Adrenal gland (tissue), 12 donors: ENCODE data around the gene OLR1. TPM values are rescaled to one million over a fixed set of nuclear protein-coding genes. Genes with fewer than 3 reads are reported as not detected.
A peak's percentile ranks its signal among the peaks of the same experiment; 100 is the strongest.
"Not testable (repeated sequence)": the region's sequence is repeated elsewhere in the genome, so short reads cannot be mapped to it uniquely, and the experiment has no call there.

Experiments used
- DNase-seq, 7 donors: peaks; one replicate each; pipeline ENCODE4 v3.0.0-alpha.2; 2019 to 2020
- H3K27ac ChIP-seq, 5 donors: fragments of 200-600 bp; sonication (generic) in 4 of 5; 1 replicate in 3 of 5; 2 replicates in 2 of 5; pipeline versions ENCODE4 v1.5.1 to v1.8.0; 2016 to 2020; ENCODE audit warnings: mild to moderate bottlenecking in 1 of 5
- H3K27me3 ChIP-seq: fragments of 200-600 bp; 2 replicates; pipeline ENCODE4 v1.8.0; 2021
- H3K36me3 ChIP-seq, 2 donors: fragments of 200-600 bp; replicated peaks in 1 of 2; 1 replicate in 1 of 2; 2 replicates in 1 of 2; pipeline versions ENCODE4 v1.5.1 to v1.8.0; 2018 to 2022
- H3K4me1 ChIP-seq, 2 donors: fragments of 200-600 bp; replicated peaks in 1 of 2; 1 replicate in 1 of 2; 2 replicates in 1 of 2; pipeline versions ENCODE4 v1.5.1 to v1.8.0; 2018 to 2021
- H3K4me3 ChIP-seq, 4 donors: fragments of 200-600 bp; sonication (generic) in 3 of 4; one replicate each; pipeline ENCODE4 v1.5.1; 2016 to 2018
- H3K9me3 ChIP-seq, 3 donors: fragments of 200-600 bp; sonication (generic) in 1 of 3; replicated peaks in 1 of 3; 1 replicate in 2 of 3; 2 replicates in 1 of 3; pipeline versions ENCODE4 v1.5.1 to v1.8.0; 2016 to 2021
- CTCF ChIP-seq, 6 experiments: fragments of 450-650 bp in 4 of 6; fragments of 200-600 bp in 2 of 6; sonication (generic) in 1 of 6; IDR thresholded peaks; 1 replicate in 5 of 6; 2 replicates in 1 of 6; pipeline versions ENCODE4 v1.5.1 to v1.8.0; 2016 to 2021; ENCODE audit warnings: antibody characterized with exemption in 6 of 6, mild to moderate bottlenecking in 2 of 6, moderate library complexity in 1 of 6
- POLR2A ChIP-seq, 2 donors: fragments of 450-650 bp; IDR thresholded peaks; one replicate each; pipeline ENCODE4 v1.6.1; 2017; ENCODE audit warnings: antibody characterized with exemption in 2 of 2, mild to moderate bottlenecking in 2 of 2, moderate library complexity in 1 of 2
- whole genome bisulfite sequencing, 4 donors: extraction: QIAGEN DNeasy Blood & Tissue Kit in 2 of 4; methylation state at CpG; one replicate each; pipeline versions ENCODE4 v1.1.5 to v1.1.7; 2013 to 2017; 5-methylcytosine and 5-hydroxymethylcytosine counted together
- intact Hi-C, 2 donors: fragments of 100-400 bp; cut with DNase I; formaldehyde crosslinking; loops; one replicate each; pipeline versions ENCODE4 v1.14.1 to v1.15.0; 2022 to 2023
- polyA plus RNA-seq, 3 donors: library from polyadenylated mRNA; stranded (reverse); fragments of 200-250 nt in 2 of 3; fragments of 350-450 nt in 1 of 3; fragmentation: Illumina TruSeq in 1 of 3; extraction: RNeasy Lipid Tissue Mini Kit (QIAGEN cat#74804) in 1 of 3; gene quantifications; one replicate each; pipeline ENCODE4 v1.2.3, GENCODE V29; 2013 to 2014
- total RNA-seq, 9 donors: library from RNA; depleted of rRNA in 4 of 9; stranded (reverse); fragments of >200 nt in 4 of 9; fragments of 120-200 nt in 1 of 9; fragmentation: NEBNext Ultra II Directional in 1 of 9; extraction: Animal tissue kit (Norgen Biotek cat#: 25700) in 1 of 9; gene quantifications; one replicate each; pipeline versions ENCODE4 v1.1.0 to v1.2.4, GENCODE V29; 2013 to 2023
- donor health status: healthy with polysubstance abuse.
- donor health status: Bipolar disorder and iron deficiency.
- donor health status: DM: yes; HTN: yes; CAD: no.
- donor health status: DM: no; HTN: no; CAD: no.
- donor health status: DM: no; HTN: no; CAD: no.
- donor health status: DM: yes; HTN: yes; CAD: no.

Gene OLR1
- total and polyA plus RNA-seq, 12 donors: 0.28 to 2.2 (median 0.68) TPM; not detected in 1

- no peak overlapping the region for H3K4me3 ChIP-seq
- intact Hi-C loops: loop anchor here in 1 of 2 donors (5.0 kb wide), 1 partner anchor 37 kb away; no protein-coding TSS in a partner anchor
- H3K27me3 ChIP-seq: no peaks in the 10 kb centered on the region
- 59 to 62% (median 61%) methylated on average over 4 to 5 of the region's 5 CpGs for WGBS, 4 donors
- DNase-seq: no peak
- no peaks in the 10 kb centered on the region for H3K36me3 ChIP-seq
- H3K27ac ChIP-seq: no peak overlapping the region
- no peaks in the 10 kb centered on the region for H3K4me1 ChIP-seq
- TF ChIP-seq CTCF (IDR thresholded peaks at IDR 0.05) (no peak), POLR2A (IDR thresholded peaks at IDR 0.05) (no peak)
- H3K9me3 ChIP-seq: no peaks in the 10 kb centered on the region
Observed at GRCh38 chr12:10189653-10190052, 17.7 kb upstream of the OLR1 start.

- H3K4me1 ChIP-seq, H3K27ac ChIP-seq, H3K9me3 ChIP-seq, H3K36me3 ChIP-seq, intact Hi-C loops, H3K27me3 ChIP-seq, H3K4me3 ChIP-seq: not testable (repeated sequence)
- 70 to 77% (median 73%) methylated on average over 6 of the region's 6 CpGs for WGBS, 4 donors
- DNase-seq: peak in 1 of 7 donors; percentile 21
Observed at GRCh38 chr12:10186958-10187357, 15.0 kb upstream of the OLR1 start.

- intact Hi-C loops: no loop called here
- peak; percentile 34 to 69 (median 49) for DNase-seq
- no peak for TF ChIP-seq POLR2A (IDR thresholded peaks at IDR 0.05)
- no peak for TF ChIP-seq CTCF (IDR thresholded peaks at IDR 0.05)
- 58 to 78% (median 70%) methylated on average over 11 of the region's 11 CpGs for WGBS, 4 donors
- H3K27ac ChIP-seq: peak overlapping the region in 1 of 5 donors; percentile 12
- H3K27me3 ChIP-seq: no peaks in the 10 kb centered on the region
- no peaks in the 10 kb centered on the region for H3K4me1 ChIP-seq
- H3K4me3 ChIP-seq: no peak overlapping the region
- no peaks in the 10 kb centered on the region for H3K36me3 ChIP-seq
- no peaks in the 10 kb centered on the region for H3K9me3 ChIP-seq
Observed at GRCh38 chr12:10186299-10186698, 14.4 kb upstream of the OLR1 start.

GRCh38 chr12:10184261-10184843, 12.4 kb upstream of the OLR1 start:
- no peak overlapping the region for H3K4me3 ChIP-seq
- TF ChIP-seq CTCF (IDR thresholded peaks at IDR 0.05) (no peak), POLR2A (IDR thresholded peaks at IDR 0.05) (no peak)
- no peaks in the 10 kb centered on the region for H3K36me3 ChIP-seq
- intact Hi-C loops: no loop called here
- H3K4me1 ChIP-seq: no peaks in the 10 kb centered on the region
- H3K27ac ChIP-seq: no peak overlapping the region
- H3K9me3 ChIP-seq: no peaks in the 10 kb centered on the region
- peak in 2 of 7 donors; percentile 14 to 18 for DNase-seq
- 56 to 60% (median 58%) methylated on average over 5 to 7 of the region's 7 CpGs for WGBS, 4 donors
- H3K27me3 ChIP-seq: no peaks in the 10 kb centered on the region
